K562 (cell line): ENCODE measurements around the gene UHMK1. TPM values are rescaled to one million over a fixed set of nuclear protein-coding genes. Genes with fewer than 3 reads are reported as not detected.

Source experiments
- ATAC-seq: fragments of 200-7000 bp; cut with Tn5 transposase; 3 replicates; pipeline ENCODE4 v1.9.1; 2020; ENCODE audit warnings: moderate library complexity
- BruUV-seq: library from RNA; stranded (reverse); fragments of 400-500 nt; replicated peaks from 2 replicates; lab custom pipeline; 2021; lab: Mats Ljungman, UMichigan
- CTCF ChIA-PET: fragments of 300-600 bp; formaldehyde crosslinking; extraction: SDS; loops from one replicate; lab custom pipeline; 2021; ENCODE audit warnings: low intra/inter-chr PET ratio; lab: Yijun Ruan, JAX
- POLR2A ChIA-PET: fragments of 300-600, 350-650 bp; sonication (Branson Sonifier 250); formaldehyde crosslinking; extraction: SDS; loops from one replicate; lab custom pipeline; 2021; ENCODE audit warnings: antibody characterized with exemption, inconsistent platforms; lab: Yijun Ruan, JAX
- DNase-seq, 4 experiments: peaks; one replicate each; pipeline versions ENCODE4 v3.0.0 to v3.0.0-alpha.2; 2011 to 2018; ENCODE audit warnings: low spot score in 3 of 4, mixed read lengths in 3 of 4; ENCODE audit errors: extremely low read depth in 1 of 4
- FAIRE-seq: peaks from 2 replicates; lab custom pipeline; 2011; peaks lifted over from hg19 to GRCh38; lab: Jason Lieb, UNC
- H2AFZ ChIP-seq: 2 replicates; pipeline ENCODE4 v1.6.0; 2011; ENCODE audit warnings: low read depth, low read length, control low read depth, inconsistent platforms
- H3K27ac ChIP-seq: fragments of 200-600 bp; 3 replicates; pipeline ENCODE4 v1.8.0; 2011; ENCODE audit warnings: low read depth, mild to moderate bottlenecking, control low read depth, inconsistent platforms, low read length, moderate library complexity, mixed read lengths; ENCODE audit errors: extremely low read depth
- H3K27me3 ChIP-seq, 2 experiments: fragments of 300-600 bp in 1 of 2; 2 replicates in 1 of 2; 3 replicates in 1 of 2; pipeline versions ENCODE4 v1.6.0 to v1.8.0; 2011; ENCODE audit warnings: inconsistent platforms in 2 of 2, low read length in 2 of 2, mild to moderate bottlenecking in 1 of 2, mixed read lengths in 1 of 2, moderate library complexity in 1 of 2; ENCODE audit not compliant: control insufficient read depth in 2 of 2, insufficient read depth in 2 of 2
- H3K36me3 ChIP-seq: fragments of 300-600 bp; 3 replicates; pipeline ENCODE4 v1.8.0; 2011; ENCODE audit warnings: mild to moderate bottlenecking, low read length, inconsistent platforms; ENCODE audit not compliant: control insufficient read depth, insufficient read depth
- H3K4me1 ChIP-seq, 2 experiments: fragments of 200-600 bp in 1 of 2; replicated peaks in 1 of 2; 2 replicates in 1 of 2; 3 replicates in 1 of 2; pipeline versions ENCODE4 v1.5.1 to v1.8.0; 2011; ENCODE audit warnings: inconsistent platforms in 2 of 2, low read length in 2 of 2, mild to moderate bottlenecking in 1 of 2, mixed read lengths in 1 of 2, moderate library complexity in 1 of 2; ENCODE audit not compliant: control insufficient read depth in 2 of 2, insufficient read depth in 2 of 2
- H3K4me2 ChIP-seq: 2 replicates; pipeline ENCODE4 v1.6.1; 2011; ENCODE audit warnings: low read length, control low read depth, inconsistent platforms, mixed read lengths; ENCODE audit not compliant: insufficient read depth
- H3K4me3 ChIP-seq: fragments of 200-600 bp; sonication (generic), shearing (Covaris generic); 2 replicates; pipeline ENCODE4 v1.5.1; 2016; ENCODE audit warnings: control low read depth, inconsistent platforms
- H3K79me2 ChIP-seq: fragments of 200-600 bp; 3 replicates; pipeline ENCODE4 v1.8.0; 2011; ENCODE audit warnings: low read length, inconsistent platforms; ENCODE audit not compliant: control insufficient read depth, insufficient read depth
- H3K9ac ChIP-seq, 2 experiments: 2 replicates each; pipeline versions ENCODE4 v1.6.0 to v1.6.1; 2011; ENCODE audit warnings: low read depth in 2 of 2, low read length in 2 of 2, control low read depth in 1 of 2, inconsistent platforms in 1 of 2, mild to moderate bottlenecking in 1 of 2, mixed read lengths in 1 of 2; ENCODE audit not compliant: insufficient read depth in 1 of 2
- H3K9me1 ChIP-seq: one replicate; pipeline ENCODE4 v1.6.0; 2011; ENCODE audit warnings: inconsistent platforms, mild to moderate bottlenecking, low read length, moderate library complexity; ENCODE audit not compliant: control insufficient read depth, insufficient read depth
- H3K9me3 ChIP-seq: replicated peaks from 2 replicates; pipeline ENCODE4 v1.5.1; 2011; ENCODE audit warnings: low read depth, low read length, inconsistent platforms; ENCODE audit not compliant: control insufficient read depth, insufficient read depth
- H4K20me1 ChIP-seq: replicated peaks from 2 replicates; pipeline ENCODE4 v1.6.1; 2011; ENCODE audit warnings: low read length, inconsistent platforms, mixed read lengths; ENCODE audit not compliant: control insufficient read depth, insufficient read depth
- BCOR ChIP-seq: fragments of 450-650 bp; IDR thresholded peaks from 2 replicates; pipeline ENCODE4 v1.6.1; 2016
- CAMTA2 ChIP-seq: fragments of 250-450 bp; sonication (Bioruptor Pico); conservative IDR thresholded peaks from 2 replicates; pipeline ENCODE4 v1.5.1; 2022
- CBX1 ChIP-seq: sonication (generic); IDR thresholded peaks from 2 replicates; pipeline ENCODE4 v1.6.1; 2016; ENCODE audit warnings: antibody characterized with exemption, low read depth, mild to moderate bottlenecking
- ETS2 ChIP-seq: IDR thresholded peaks from 2 replicates; pipeline ENCODE4 v1.6.1; 2016; ENCODE audit warnings: borderline replicate concordance, missing genetic modification characterization, mild to moderate bottlenecking, moderate library complexity, missing compliant biosample characterization; ENCODE audit not compliant: poor library complexity, severe bottlenecking
- FOXA1 ChIP-seq: fragments of 450-650 bp; IDR thresholded peaks from 2 replicates; pipeline ENCODE4 v1.6.1; 2016; ENCODE audit warnings: mild to moderate bottlenecking, borderline replicate concordance
- IRF2 ChIP-seq: sonication (generic); formaldehyde crosslinking; IDR thresholded peaks from 2 replicates; pipeline ENCODE4 v1.8.1; 2022; ENCODE audit warnings: mild to moderate bottlenecking, missing genetic modification reagents
- KDM1A ChIP-seq, 2 experiments: fragments of 450-650 bp; IDR thresholded peaks; 2 replicates each; pipeline ENCODE4 v1.6.1; 2016; ENCODE audit warnings: mild to moderate bottlenecking in 2 of 2
- L3MBTL2 ChIP-seq: fragments of 450-650 bp; IDR thresholded peaks from 2 replicates; pipeline ENCODE4 v1.6.1; 2016; ENCODE audit warnings: mild to moderate bottlenecking, moderate library complexity
- MAFK ChIP-seq: IDR thresholded peaks from 2 replicates; pipeline ENCODE4 v1.6.1; 2011; ENCODE audit warnings: low read length, improper control_type of control experiment
- MEIS2 ChIP-seq: fragments of 450-650 bp; IDR thresholded peaks from 2 replicates; pipeline ENCODE4 v1.6.1; 2014; ENCODE audit warnings: mild to moderate bottlenecking; ENCODE audit not compliant: partially characterized antibody
- SREBF1 ChIP-seq: fragments of 150-350 bp; IDR thresholded peaks from 2 replicates; pipeline ENCODE4 v1.6.1; 2014; ENCODE audit warnings: antibody characterized with exemption, low read depth, low read length, borderline replicate concordance
- STAT5B ChIP-seq: fragments of 250-450 bp; sonication (Bioruptor Pico); IDR thresholded peaks from 2 replicates; pipeline ENCODE4 v1.8.0; 2021; ENCODE audit warnings: mild to moderate bottlenecking, inconsistent platforms
- YY1 ChIP-seq, 3 experiments: IDR thresholded peaks; 2 replicates each; pipeline ENCODE4 v1.6.1; 2011; ENCODE audit warnings: low read length in 2 of 3, mild to moderate bottlenecking in 2 of 3, moderate library complexity in 2 of 3, borderline replicate concordance in 1 of 3, control low read depth in 1 of 3, low read depth in 1 of 3; ENCODE audit not compliant: insufficient read depth in 3 of 3, insufficient replicate concordance in 2 of 3, control insufficient read depth in 1 of 3, insufficient read length in 1 of 3; ENCODE audit errors: extremely low read depth in 1 of 3
- WGBS: fragments of 100-300 bp; shearing (Covaris generic); methylation state at CpG from one replicate; pipeline ENCODE4 v1.1.6; 2016; ENCODE audit warnings: low coverage, mixed read lengths; ENCODE audit not compliant: insufficient coverage; ENCODE audit errors: missing lambda C conversion rate; 5-methylcytosine and 5-hydroxymethylcytosine counted together
- in situ Hi-C: fragments of 300-500 bp; cut with MboI; formaldehyde crosslinking; loops from 4 replicates; pipeline ENCODE4 v1.15.0; 2018; ENCODE audit warnings: inconsistent platforms, mixed read lengths
- intact Hi-C: fragments of 100-400 bp; cut with micrococcal nuclease; formaldehyde crosslinking; loops from 2 replicates; pipeline ENCODE4 v1.14.2; 2022
- polyA plus RNA-seq, 8 experiments: library from polyadenylated mRNA; depleted of rRNA in 4 of 8; stranded (reverse) in 5 of 8; unstranded in 3 of 8; fragments of >200 nt; fragmentation: Nextera tagmentation in 2 of 8; fragmentation: Illumina TruSeq in 1 of 8; extraction: Ambion mirVana in 2 of 8; extraction: Trizol in 1 of 8; gene quantifications; 2 replicates each; pipeline versions ENCODE4 v1.2.1 to v1.2.3, GENCODE V29; 2011 to 2014; ENCODE audit warnings: inconsistent platforms in 1 of 8, missing spikeins in 1 of 8
- total RNA-seq, 7 experiments: library from RNA; depleted of rRNA in 6 of 7; stranded (reverse); fragments of >200 nt in 6 of 7; fragmentation: Illumina TruSeq in 2 of 7; extraction: Trizol in 2 of 7; gene quantifications; 2 replicates each; pipeline versions ENCODE4 v1.2.1 to v1.2.3, GENCODE V29; 2011 to 2021; ENCODE audit warnings: low replicate concordance in 1 of 7
- TF ChIP-seq, protein P1 (sequence below), 2 experiments: fragments of 450-650 bp in 1 of 2; sonication (generic) in 1 of 2; formaldehyde crosslinking; conservative IDR thresholded peaks; 2 replicates each; pipeline versions ENCODE4 v1.4.0 to v1.8.1; 2020 to 2022; ENCODE audit warnings: mild to moderate bottlenecking in 1 of 2, missing genetic modification reagents in 1 of 2
- TF ChIP-seq, protein P2 (sequence below): fragments of 250-450 bp; sonication (Bioruptor Pico); IDR thresholded peaks from 2 replicates; pipeline ENCODE4 v1.8.0; 2022; ENCODE audit warnings: moderate library complexity, mild to moderate bottlenecking, inconsistent platforms

UHMK1 gene
- total and polyA plus RNA-seq, 9 of the 15 experiments (the other 6 are each of a cell fraction or from before 2014, with no cell fraction given), result 13.1 to 72.4 (median 38.3) TPM

DNA sequence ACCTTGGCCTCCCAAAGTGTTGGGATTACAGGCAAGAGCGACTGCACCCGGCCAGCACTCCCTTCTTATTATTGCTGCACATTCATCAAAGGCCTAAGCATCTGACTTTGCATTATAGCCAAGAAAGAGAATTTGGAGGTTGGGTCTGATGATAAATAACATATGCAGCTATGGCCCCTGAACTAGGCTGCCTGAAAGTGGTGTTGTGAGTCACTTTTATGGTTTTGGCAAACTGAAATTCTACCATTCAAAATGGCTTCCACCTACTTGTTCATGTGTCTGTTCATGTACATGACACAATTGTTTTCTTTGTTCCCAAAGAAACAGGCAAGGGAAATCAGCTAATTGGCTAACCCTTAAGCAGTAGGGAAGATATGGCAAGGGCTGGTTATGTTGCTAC, 38.9 kb downstream of the UHMK1 start:
- H3K4me1 ChIP-seq, result 0 out of 5 replicates have a peak, but pooled peaks cover 0 to 3% of the 10 kb centered on the region in 2 experiments
- no peak overlapping the region for H3K4me2 ChIP-seq
- 76% methylated on average over 2 of the region's 2 CpGs for WGBS
- no peak for DNase-seq
- CTCF ChIA-PET, result no interaction called here
- in situ Hi-C loops (no loop called here), intact Hi-C loops (no loop called here)
- ATAC-seq, result no peak
- H3K36me3 ChIP-seq, result no peaks in the 10 kb centered on the region
- BruUV-seq, result no TSS peak
- POLR2A ChIA-PET, result interaction anchor here (1.0 kb wide), 1 partner anchor 14 kb away, joined by 4 read pairs; no protein-coding TSS in a partner anchor
- FAIRE-seq, result no peak
- H3K9me1 ChIP-seq, result no peaks in the 10 kb centered on the region
- H3K9me3 ChIP-seq, result no peaks in the 10 kb centered on the region
- no peak overlapping the region for H3K27ac ChIP-seq
- H3K27me3 ChIP-seq, result no peaks in the 10 kb centered on the region
- H3K79me2 ChIP-seq, result no peaks in the 10 kb centered on the region
- H2AFZ ChIP-seq, result no peak overlapping the region
- no peaks in the 10 kb centered on the region for H4K20me1 ChIP-seq
- H3K9ac ChIP-seq, result no peak overlapping the region
- no peak overlapping the region for H3K4me3 ChIP-seq
- peak in 1 of 3 experiments; percentile 48 for TF ChIP-seq YY1 (IDR thresholded peaks at IDR 0.05; ENCODE audit: borderline replicate concordance in 1 of 3, control insufficient read depth in 1 of 3, extremely low read depth in 1 of 3, insufficient read depth in 3 of 3, insufficient read length in 1 of 3, insufficient replicate concordance in 2 of 3, low read depth in 1 of 3, low read length in 2 of 3)
- TF ChIP-seq MEIS2, result no peak

DNA sequence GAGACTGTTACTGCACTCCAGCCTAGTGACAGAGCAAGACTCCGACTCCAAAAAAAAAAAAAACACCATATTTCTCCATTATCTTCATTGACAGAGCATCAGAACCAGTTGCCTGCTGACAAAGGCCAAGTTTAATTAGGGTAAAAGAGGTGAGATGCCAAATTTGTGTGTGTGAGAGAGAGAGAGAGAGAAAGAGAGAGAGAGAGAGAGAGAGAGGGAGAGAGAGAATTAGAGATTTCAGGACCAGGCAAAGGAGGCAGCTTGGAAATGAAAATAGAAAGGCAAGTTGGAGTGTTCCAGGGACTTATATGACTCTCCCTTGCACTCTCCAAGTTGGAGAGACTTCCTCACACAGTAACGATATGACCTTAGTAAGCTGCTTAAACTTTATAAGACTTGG, 39.6 kb downstream of the UHMK1 start:
- in situ Hi-C loops, result no loop called here
- POLR2A ChIA-PET, result interaction anchor here (1.2 kb wide), 1 partner anchor 9 kb away, joined by 5 read pairs; no protein-coding TSS in a partner anchor
- no peak overlapping the region for H3K9ac ChIP-seq
- WGBS, result 45% methylated on average over 2 of the region's 2 CpGs
- no TSS peak for BruUV-seq
- DNase-seq, result no peak
- H3K27me3 ChIP-seq, result no peaks in the 10 kb centered on the region
- CTCF ChIA-PET, result no interaction called here
- intact Hi-C loops, result no loop called here
- no peaks in the 10 kb centered on the region for H3K79me2 ChIP-seq
- H3K9me1 ChIP-seq, result no peaks in the 10 kb centered on the region
- no peak for FAIRE-seq
- 0 out of 5 replicates have a peak, but pooled peaks cover 0 to 3% of the 10 kb centered on the region in 2 experiments for H3K4me1 ChIP-seq
- no peak overlapping the region for H2AFZ ChIP-seq
- H3K27ac ChIP-seq, result no peak overlapping the region
- H3K4me2 ChIP-seq, result no peak overlapping the region
- H4K20me1 ChIP-seq, result no peaks in the 10 kb centered on the region
- no peak overlapping the region for H3K4me3 ChIP-seq
- no peak for ATAC-seq
- no peaks in the 10 kb centered on the region for H3K9me3 ChIP-seq
- H3K36me3 ChIP-seq, result no peaks in the 10 kb centered on the region
- TF ChIP-seq ETS2 (tag) (no peak), STAT5B (no peak), IRF2 (CRISPR knock-in tag) (no peak), BCOR (no peak), FOXA1 (no peak), SREBF1 (no peak), KDM1A (IDR thresholded peaks at IDR 0.05) (no peak), L3MBTL2 (no peak), MAFK (no peak), CAMTA2 (CRISPR knock-in tag) (no peak), CBX1 (no peak)
- TF ChIP-seq, protein P1, sequence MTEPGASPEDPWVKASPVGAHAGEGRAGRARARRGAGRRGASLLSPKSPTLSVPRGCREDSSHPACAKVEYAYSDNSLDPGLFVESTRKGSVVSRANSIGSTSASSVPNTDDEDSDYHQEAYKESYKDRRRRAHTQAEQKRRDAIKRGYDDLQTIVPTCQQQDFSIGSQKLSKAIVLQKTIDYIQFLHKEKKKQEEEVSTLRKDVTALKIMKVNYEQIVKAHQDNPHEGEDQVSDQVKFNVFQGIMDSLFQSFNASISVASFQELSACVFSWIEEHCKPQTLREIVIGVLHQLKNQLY (CRISPR knock-in tag; conservative IDR thresholded peaks at IDR 0.05), result no peak
- TF ChIP-seq, protein P2, sequence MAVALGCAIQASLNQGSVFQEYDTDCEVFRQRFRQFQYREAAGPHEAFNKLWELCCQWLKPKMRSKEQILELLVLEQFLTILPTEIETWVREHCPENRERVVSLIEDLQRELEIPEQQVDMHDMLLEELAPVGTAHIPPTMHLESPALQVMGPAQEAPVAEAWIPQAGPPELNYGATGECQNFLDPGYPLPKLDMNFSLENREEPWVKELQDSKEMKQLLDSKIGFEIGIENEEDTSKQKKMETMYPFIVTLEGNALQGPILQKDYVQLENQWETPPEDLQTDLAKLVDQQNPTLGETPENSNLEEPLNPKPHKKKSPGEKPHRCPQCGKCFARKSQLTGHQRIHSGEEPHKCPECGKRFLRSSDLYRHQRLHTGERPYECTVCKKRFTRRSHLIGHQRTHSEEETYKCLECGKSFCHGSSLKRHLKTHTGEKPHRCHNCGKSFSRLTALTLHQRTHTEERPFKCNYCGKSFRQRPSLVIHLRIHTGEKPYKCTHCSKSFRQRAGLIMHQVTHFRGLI, result no peak
